ENCODE measurements around the gene SNX21. TPM values are rescaled to one million over a fixed set of nuclear protein-coding genes. Genes with fewer than 3 reads are reported as not detected.

The SNX21 gene
- total RNA-seq, 1 experiment from 2014 or later: 11.9 TPM

GRCh38 chr20:45853484-45853883 is 19.9 kb downstream of the SNX21 start:
- Histone ChIP-seq H3K4me3 (replicated peaks in 1 of 2; ENCODE audit: low read depth in 1 of 2, low read length in 2 of 2) (no peak overlapping the region), H4K20me1 (ENCODE audit: insufficient read depth) (no peaks in the 10 kb centered on the region), H3K9ac (ENCODE audit: low read length) (no peak overlapping the region), H3K79me2 (ENCODE audit: insufficient read depth, low read length) (0 out of 2 replicates have a peak, but pooled peaks cover 12% of the 10 kb centered on the region), H3K36me3 (ENCODE audit: control insufficient read depth in 1 of 2, insufficient read depth in 2 of 2, low read length in 2 of 2) (no peaks in the 10 kb centered on the region), H3K27ac (ENCODE audit: low read depth, low read length) (no peak overlapping the region), H3K27me3 (ENCODE audit: insufficient read depth, low read length) (no peaks in the 10 kb centered on the region), H3K9me3 (ENCODE audit: control insufficient read depth in 1 of 2, insufficient read depth in 1 of 2, low read depth in 1 of 2, low read length in 2 of 2) (no peaks in the 10 kb centered on the region), H2AFZ (ENCODE audit: low read depth, low read length, poor library complexity, severe bottlenecking) (no peak overlapping the region), H3K4me2 (ENCODE audit: low read length) (no peak overlapping the region), H3K9me2 (ENCODE audit: insufficient read depth) (no peaks in the 10 kb centered on the region), H3K4me1 (ENCODE audit: control insufficient read depth in 1 of 2, insufficient read depth in 2 of 2, low read length in 2 of 2) (peaks cover 0 to 17% of the 10 kb centered on the region in 2 experiments; a peak in 3 of 4 replicates)
- no peak for DNase-seq (ENCODE audit: low read depth, low spot score)
- ATAC-seq: no peak
- RAD21 ChIA-PET (ENCODE audit: low non-redundant PET in 1 of 2, low total read pairs in 2 of 2, uncharacterized antibody in 2 of 2, unreplicated experiment in 2 of 2): no interaction called here
- intact Hi-C loops (cut with micrococcal nuclease): no loop called here
- CTCF ChIA-PET: no interaction called here
- no peak for TF ChIP-seq ZBTB33 (IDR thresholded peaks at IDR 0.05; ENCODE audit: extremely low read depth, insufficient replicate concordance, low read length)
- TF ChIP-seq SIN3A (IDR thresholded peaks at IDR 0.05; ENCODE audit: low read depth): no peak
- TF ChIP-seq POLR2AphosphoS5 (IDR thresholded peaks at IDR 0.05; ENCODE audit: low read depth, low read length): no peak
- no peak for TF ChIP-seq EGR1 (IDR thresholded peaks at IDR 0.05; ENCODE audit: low read depth)
- TF ChIP-seq CEBPB (IDR thresholded peaks at IDR 0.05; ENCODE audit: low read depth): no peak
- no peak for TF ChIP-seq ATF3 (IDR thresholded peaks at IDR 0.05)
- no peak for TF ChIP-seq JUND (IDR thresholded peaks at IDR 0.05)
- TF ChIP-seq EZH2phosphoT487 (IDR thresholded peaks at IDR 0.05; ENCODE audit: borderline replicate concordance): no peak
- TF ChIP-seq SRF (IDR thresholded peaks at IDR 0.05; ENCODE audit: low read depth): no peak
- no peak for TF ChIP-seq TCF7L2 (IDR thresholded peaks at IDR 0.05; ENCODE audit: borderline replicate concordance, extremely low read depth, insufficient read depth, insufficient read length)
- no peak for TF ChIP-seq REST (IDR thresholded peaks at IDR 0.05; ENCODE audit: low read depth)
- no peak for TF ChIP-seq SP1 (IDR thresholded peaks at IDR 0.05; ENCODE audit: low read depth)
- no TSS peak for BruUV-seq (replicated peaks)
- POLR2A ChIA-PET: no interaction called here
